Stimulated activated CD8-positive, alpha-beta memory T cell treated with anti-CD3 and anti-CD28 coated beads, Interleukin-12 subunit alpha, Interleukin-12 subunit beta, amount 100 ng/mL, for 4 hours (primary cell): Measurements from ENCODE around the gene PAX7.
"Not testable (repeated sequence)": the region's sequence is repeated elsewhere in the genome, so short reads cannot be mapped to it uniquely, and the experiment has no call there.

Source experiments
- DNase-seq: peaks from one replicate; pipeline ENCODE4 v3.0.0-alpha.2; 2020; ENCODE audit warnings: low read depth

PAX7 gene

DNA sequence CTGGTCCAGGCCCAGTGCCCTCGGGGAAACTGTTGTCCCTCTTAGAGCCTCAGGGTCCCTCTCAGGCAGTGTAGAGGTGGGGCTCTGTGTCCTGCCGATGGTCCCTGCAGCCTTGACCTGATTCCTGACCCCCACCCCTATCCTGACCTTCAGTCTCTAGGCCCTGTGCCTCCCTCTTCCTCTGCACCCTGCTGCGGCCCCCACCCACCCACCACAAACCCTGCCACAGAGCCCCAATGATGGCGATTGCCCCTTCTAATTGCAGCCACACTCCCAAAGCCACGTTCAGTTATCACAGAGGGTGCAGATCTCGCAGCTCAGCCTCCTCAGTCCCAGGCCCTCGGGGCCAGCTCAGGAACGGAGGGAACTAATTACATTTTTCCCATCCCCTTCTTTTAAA, 99.7 kb downstream of the PAX7 start:
- DNase-seq: no peak

- DNase-seq: no peak
Measured at GRCh38 chr1:18731148-18731547, 100.5 kb downstream of the PAX7 start.

GRCh38 chr1:18731591-18732235, 101.1 kb downstream of the PAX7 start:
- DNase-seq: no peak

GRCh38 chr1:18732686-18733085, 102.0 kb downstream of the PAX7 start:
- DNase-seq: no peak

DNA sequence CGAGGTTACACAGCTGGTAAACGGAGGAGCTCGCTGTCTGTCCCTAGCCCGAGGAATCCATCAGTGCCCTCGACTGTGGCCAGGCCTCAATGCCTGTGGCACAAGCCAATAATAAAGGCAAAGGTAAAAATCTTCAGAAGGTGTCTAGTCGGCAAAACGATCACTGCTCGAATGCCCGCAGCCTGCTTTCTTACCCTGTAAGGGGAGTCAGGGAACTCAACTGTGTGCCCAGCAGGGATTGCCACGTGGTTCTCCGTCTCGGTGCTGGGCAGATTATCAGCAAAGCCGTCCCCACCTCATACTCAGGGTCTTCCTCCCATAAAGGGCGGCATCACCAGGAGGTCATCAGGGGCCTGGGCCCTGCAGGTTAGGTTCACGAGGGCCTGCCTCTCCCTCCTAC, 103.4 kb downstream of the PAX7 start:
- no peak for DNase-seq

DNA sequence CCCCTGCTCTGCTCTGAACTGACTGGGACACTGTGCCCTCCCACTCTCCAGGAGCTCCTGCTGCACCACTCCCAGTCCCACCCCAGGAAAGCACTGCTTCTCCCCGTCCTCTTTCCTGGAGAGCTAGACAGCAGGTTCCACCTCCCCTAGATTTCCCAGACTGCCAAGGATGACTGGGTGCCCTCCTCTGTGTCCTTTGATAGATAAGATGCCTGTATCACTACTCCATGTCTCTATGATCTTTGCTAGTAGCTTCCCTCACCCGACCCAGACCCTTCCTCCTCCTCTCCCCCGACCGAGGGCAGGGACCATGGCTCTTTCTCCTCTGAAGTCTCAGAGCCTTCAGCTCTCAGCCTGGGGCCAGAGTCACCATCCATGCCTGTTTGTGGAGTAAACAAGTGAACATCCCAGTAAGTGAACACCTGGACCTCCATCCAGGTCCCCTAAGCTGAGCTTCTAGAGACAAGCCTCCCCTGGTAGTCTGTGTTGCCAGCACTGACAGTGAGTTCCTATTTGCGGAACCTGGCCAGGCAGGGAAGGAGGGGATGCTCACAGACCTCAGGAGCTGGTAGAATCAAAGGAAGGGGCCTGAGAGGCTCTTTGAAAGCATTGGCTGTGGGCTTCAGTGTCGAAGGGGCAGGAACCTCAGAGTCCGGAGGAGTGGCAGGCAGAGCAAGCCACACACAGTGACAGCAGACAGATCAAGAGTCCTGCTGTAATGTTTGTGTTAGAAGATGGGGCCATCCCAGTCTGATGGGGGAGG, 104.0 kb downstream of the PAX7 start:
- no peak for DNase-seq

- DNase-seq: no peak
Measured at GRCh38 chr1:18735224-18735997, 104.8 kb downstream of the PAX7 start.

GRCh38 chr1:18736958-18737357, 106.3 kb downstream of the PAX7 start:
- DNase-seq: no peak

- DNase-seq: no peak
Measured at GRCh38 chr1:18738126-18738525, 107.5 kb downstream of the PAX7 start.

GRCh38 chr1:18738617-18739016, 108.0 kb downstream of the PAX7 start:
- no peak for DNase-seq

DNA sequence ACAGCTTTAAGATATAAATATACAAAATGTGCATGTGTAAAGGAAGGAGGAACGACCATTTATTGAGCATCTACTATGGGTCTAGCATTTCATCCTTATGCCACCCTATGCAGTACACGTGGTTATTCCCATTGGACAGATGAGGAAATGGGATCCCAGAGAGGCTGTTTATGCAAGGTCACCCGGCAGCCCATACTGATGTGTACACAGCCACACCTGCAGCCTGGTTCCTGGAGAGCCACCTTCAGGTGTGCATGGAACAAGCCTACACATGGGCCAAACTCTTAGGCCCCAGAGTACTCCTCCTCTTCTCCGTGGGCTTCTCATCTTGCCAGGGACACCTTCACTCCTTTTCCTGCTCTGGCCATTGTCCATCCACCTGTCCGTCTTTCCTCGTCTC, 108.8 kb downstream of the PAX7 start:
- DNase-seq: no peak

DNA sequence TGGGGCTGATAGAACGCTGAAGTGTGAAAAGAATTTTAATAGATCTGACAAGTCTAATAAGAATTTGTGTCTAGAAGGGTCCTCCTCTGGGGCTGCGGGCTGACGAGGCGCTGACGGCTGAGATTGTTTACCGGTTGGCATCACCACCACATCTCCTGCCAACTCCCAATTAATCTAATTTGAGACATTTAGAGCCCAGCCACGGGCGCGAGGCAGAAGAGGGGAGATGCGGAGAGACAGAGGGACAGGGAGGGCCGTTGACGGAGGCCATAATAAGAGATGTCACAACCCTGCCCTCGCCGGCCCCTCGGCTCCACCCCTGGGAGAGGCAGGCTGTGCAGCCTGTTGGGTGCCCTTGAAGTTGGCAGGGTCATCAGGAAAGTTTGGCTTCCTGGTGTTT, 109.3 kb downstream of the PAX7 start:
- no peak for DNase-seq

- no peak for DNase-seq
Measured at GRCh38 chr1:18740617-18741016, 110.0 kb downstream of the PAX7 start.

- DNase-seq: no peak
Measured at GRCh38 chr1:18743233-18743632, 112.6 kb downstream of the PAX7 start.

- not testable (repeated sequence) for DNase-seq
Measured at GRCh38 chr1:18744381-18744780, 113.7 kb downstream of the PAX7 start.

DNA sequence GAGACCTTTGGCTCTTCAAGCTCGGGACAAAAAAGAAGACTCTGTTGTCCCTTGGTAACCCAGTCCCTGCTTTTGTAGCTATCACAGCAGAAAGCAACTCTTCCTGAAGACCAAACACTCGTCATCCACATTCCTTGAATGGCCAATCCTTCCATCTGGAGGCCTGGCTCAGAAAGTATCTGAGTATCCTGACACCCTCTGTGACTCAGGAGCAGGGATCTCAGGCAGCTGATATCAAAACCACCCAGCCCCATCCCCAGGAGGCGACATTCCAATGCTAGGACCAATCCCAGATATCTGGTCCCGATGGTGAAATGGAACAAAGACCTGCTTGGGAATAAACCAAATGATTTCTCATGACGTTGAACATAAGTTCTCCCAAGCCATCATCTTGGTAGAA, 116.3 kb downstream of the PAX7 start:
- no peak for DNase-seq

GRCh38 chr1:18747671-18748070, 117.0 kb downstream of the PAX7 start:
- no peak for DNase-seq

GRCh38 chr1:18748435-18748834, 117.8 kb downstream of the PAX7 start:
- no peak for DNase-seq

- DNase-seq: no peak
Measured at GRCh38 chr1:18749569-18749968, 118.9 kb downstream of the PAX7 start.

DNA sequence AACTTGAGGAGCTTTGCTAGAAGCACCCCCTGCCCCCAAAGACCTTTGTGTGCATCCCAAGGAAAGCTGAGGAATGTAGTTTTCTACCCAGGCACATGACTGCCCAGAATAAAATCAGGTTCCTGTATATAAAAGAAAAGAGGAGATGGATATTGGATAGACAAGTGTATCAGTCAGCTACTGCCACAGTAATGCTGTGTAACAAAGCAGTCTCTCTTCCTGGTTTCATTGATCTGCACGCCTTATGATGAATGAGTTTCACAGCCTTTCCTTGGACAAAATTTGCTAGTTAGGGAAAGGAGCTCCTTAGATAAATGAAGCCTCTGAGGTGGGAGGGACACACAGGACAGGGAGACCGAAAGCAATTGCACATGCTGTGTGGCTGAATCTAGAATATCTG, 120.0 kb downstream of the PAX7 start:
- DNase-seq: no peak

DNA sequence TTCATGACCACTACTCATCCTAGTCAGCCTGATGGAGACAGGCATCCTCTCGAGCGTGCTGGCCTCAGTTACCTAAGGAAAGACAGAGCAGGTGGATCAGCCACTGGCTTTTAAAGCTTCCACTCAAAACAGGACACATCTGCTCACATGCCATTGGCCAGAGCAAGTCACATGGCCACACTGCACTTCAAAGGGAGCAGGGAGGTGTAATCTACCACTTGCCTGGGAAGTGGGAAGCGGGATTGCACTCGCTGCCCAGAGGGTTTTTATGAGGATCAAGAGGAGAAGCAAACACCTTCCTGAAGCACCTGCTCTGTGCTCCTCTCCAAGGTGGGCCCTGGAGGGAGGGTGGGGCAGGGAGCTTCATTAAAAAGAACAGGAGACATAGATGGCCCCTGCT, 120.8 kb downstream of the PAX7 start:
- DNase-seq: no peak

GRCh38 chr1:18752409-18752808, 121.8 kb downstream of the PAX7 start:
- no peak for DNase-seq

DNA sequence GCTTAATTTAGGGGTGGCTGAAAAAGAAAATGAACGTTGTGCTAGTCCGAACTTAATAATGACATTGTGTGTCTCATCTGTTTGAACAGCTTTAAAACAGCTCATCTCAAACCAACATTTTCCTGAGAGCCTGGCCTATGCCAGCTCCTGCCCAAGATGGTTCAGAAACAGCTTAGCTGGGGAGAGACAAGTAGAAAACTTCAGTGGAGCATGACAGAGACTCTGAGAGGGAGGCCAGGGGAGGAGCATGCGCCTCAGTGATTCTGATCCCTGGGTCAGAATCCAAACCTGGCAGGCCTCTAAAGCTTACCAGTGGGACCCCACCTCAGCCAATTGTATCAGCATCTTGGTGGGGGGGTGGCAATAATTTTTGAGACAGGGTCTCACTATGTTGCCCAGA, 129.5 kb downstream of the PAX7 start:
- DNase-seq: no peak
